Stimulated activated CD8-positive, alpha-beta memory T cell treated with anti-CD3 and anti-CD28 coated beads, Interleukin-7, amount 100 ng/mL, for 48 hours (primary cell): ENCODE data around the gene GALNT10.
"Not testable (repeated sequence)": the region's sequence is repeated elsewhere in the genome, so short reads cannot be mapped to it uniquely, and the experiment has no call there.

Experiments used
- DNase-seq, 2 donors: peaks; one replicate each; pipeline ENCODE4 v3.0.0-alpha.2; 2020; ENCODE audit warnings: low read depth in 1 of 2; ENCODE audit errors: extremely low read depth in 1 of 2

Gene GALNT10

GRCh38 chr5:154346427-154346826, 155.9 kb downstream of the GALNT10 start:
- DNase-seq, result no peak

- no peak for DNase-seq
Observed at GRCh38 chr5:154349626-154350264, 159.2 kb downstream of the GALNT10 start.

GRCh38 chr5:154351141-154351540, 160.6 kb downstream of the GALNT10 start:
- DNase-seq, result no peak

- no peak for DNase-seq
Observed at GRCh38 chr5:154351566-154351965, 161.0 kb downstream of the GALNT10 start.

GRCh38 chr5:154352960-154353548, 162.5 kb downstream of the GALNT10 start:
- DNase-seq, result no peak

GRCh38 chr5:154355129-154355611, 164.6 kb downstream of the GALNT10 start:
- no peak for DNase-seq

- DNase-seq, result no peak
Observed at GRCh38 chr5:154356020-154356655, 165.6 kb downstream of the GALNT10 start.

GRCh38 chr5:154356958-154357357, 166.4 kb downstream of the GALNT10 start:
- no peak for DNase-seq

GRCh38 chr5:154358516-154359220, 168.1 kb downstream of the GALNT10 start:
- no peak for DNase-seq

GRCh38 chr5:154359221-154359573, 168.7 kb downstream of the GALNT10 start:
- DNase-seq, result no peak

- DNase-seq, result not testable (repeated sequence)
Observed at GRCh38 chr5:154360241-154360640, 169.7 kb downstream of the GALNT10 start.

GRCh38 chr5:154363411-154363810, 172.9 kb downstream of the GALNT10 start:
- DNase-seq, result no peak

- no peak for DNase-seq
Observed at GRCh38 chr5:154364771-154365170, 174.2 kb downstream of the GALNT10 start.

GRCh38 chr5:154365823-154366222, 175.3 kb downstream of the GALNT10 start:
- no peak for DNase-seq

- no peak for DNase-seq
Observed at GRCh38 chr5:154366353-154366752, 175.8 kb downstream of the GALNT10 start.

- no peak for DNase-seq
Observed at GRCh38 chr5:154367101-154367500, 176.6 kb downstream of the GALNT10 start.

GRCh38 chr5:154368041-154368800, 177.7 kb downstream of the GALNT10 start:
- no peak for DNase-seq

GRCh38 chr5:154369682-154370081, 179.1 kb downstream of the GALNT10 start:
- DNase-seq, result no peak

- no peak for DNase-seq
Observed at GRCh38 chr5:154370119-154370518, 179.6 kb downstream of the GALNT10 start.

GRCh38 chr5:154370813-154371212, 180.3 kb downstream of the GALNT10 start:
- DNase-seq, result no peak

- no peak for DNase-seq
Observed at GRCh38 chr5:154371687-154372086, 181.2 kb downstream of the GALNT10 start.
